Measurements from ENCODE around the gene SLC26A2. TPM values are rescaled to one million over a fixed set of nuclear protein-coding genes. Genes with fewer than 3 reads are reported as not detected.

Gene SLC26A2
- total and polyA plus RNA-seq, 2 donors (not counting 1 experiment from before 2014, with no cell fraction given), result 2.1 to 13.2 TPM

GRCh38 chr5:149915392-149916260 is 44.9 kb upstream of the SLC26A2 start:
- no peaks in the 10 kb centered on the region for H3K4me1 ChIP-seq (ENCODE audit: control insufficient read depth in 2 of 2, insufficient read depth in 2 of 2, low read length in 2 of 2)
- H3K4me3 ChIP-seq (ENCODE audit: control extremely low read depth in 1 of 5, extremely low read depth in 1 of 5, insufficient read depth in 1 of 5, low read depth in 2 of 5, low read length in 4 of 5), result no peak overlapping the region
- H3K27me3 ChIP-seq (replicated peaks in 1 of 4; ENCODE audit: control extremely low read depth in 1 of 4, control insufficient read depth in 3 of 4, insufficient read depth in 4 of 4, low read length in 3 of 4), result peaks cover 0 to 3% (median 0%) of the 10 kb centered on the region in 4 experiments
- Mint-ChIP-seq H3K27ac (no peak overlapping the region), H3K27me3 (peaks cover 19% of the 10 kb centered on the region), H3K9me3 (ENCODE audit: insufficient read depth) (no peaks in the 10 kb centered on the region), H3K4me3 (no peak overlapping the region), H3K4me1 (peaks cover 4% of the 10 kb centered on the region)
- ATAC-seq (ENCODE audit: low read depth) (no peak), DNase-seq (no peak)
- no peak overlapping the region for H3K9ac ChIP-seq (ENCODE audit: low read length)
- intact Hi-C loops (cut with micrococcal nuclease), result no loop called here
- no peaks in the 10 kb centered on the region for H3K36me3 ChIP-seq (replicated peaks in 1 of 2; ENCODE audit: control extremely low read depth in 1 of 2, control insufficient read depth in 1 of 2, extremely low read depth in 1 of 2, insufficient read depth in 2 of 2, low read length in 1 of 2)
- H2AFZ ChIP-seq (ENCODE audit: insufficient read depth, low read depth, low read length, poor library complexity, severe bottlenecking), result no peak overlapping the region
- CTCF ChIA-PET, result no interaction called here
- TF ChIP-seq CTCF (IDR thresholded peaks at IDR 0.05), result no peak
- TF ChIP-seq EZH2 (IDR thresholded peaks at IDR 0.05; ENCODE audit: borderline replicate concordance, insufficient read depth, low read depth, low read length, poor library complexity, severe bottlenecking), result no peak
- no peaks in the 10 kb centered on the region for H3K79me2 ChIP-seq (ENCODE audit: control insufficient read depth, insufficient read depth, low read length)
- no peak overlapping the region for H3K27ac ChIP-seq (ENCODE audit: low read length in 2 of 2)
- H3K4me2 ChIP-seq (replicated peaks; ENCODE audit: low read depth, low read length, poor library complexity, severe bottlenecking), result no peak overlapping the region
- no peaks in the 10 kb centered on the region for H3K9me3 ChIP-seq (ENCODE audit: control extremely low read depth in 1 of 3, control insufficient read depth in 2 of 3, insufficient read depth in 1 of 3, low read length in 2 of 3)
- POLR2A ChIA-PET, result no interaction called here
- H4K20me1 ChIP-seq (ENCODE audit: control insufficient read depth, insufficient read depth, low read length, poor library complexity, severe bottlenecking), result no peaks in the 10 kb centered on the region
- 93% methylated on average over 5 of the region's 7 CpGs for WGBS (ENCODE audit: insufficient coverage)

- intact Hi-C loops (cut with micrococcal nuclease), result no loop called here
- ChIA-PET CTCF (no interaction called here), POLR2A (no interaction called here)
- H3K4me3 Mint-ChIP-seq, result no peak overlapping the region
- Histone ChIP-seq H3K27ac (ENCODE audit: low read length in 2 of 2) (no peak overlapping the region), H4K20me1 (ENCODE audit: control insufficient read depth, insufficient read depth, low read length, poor library complexity, severe bottlenecking) (no peaks in the 10 kb centered on the region), H3K4me3 (ENCODE audit: control extremely low read depth in 1 of 5, extremely low read depth in 1 of 5, insufficient read depth in 1 of 5, low read depth in 2 of 5, low read length in 4 of 5) (no peak overlapping the region), H3K36me3 (replicated peaks in 1 of 2; ENCODE audit: control extremely low read depth in 1 of 2, control insufficient read depth in 1 of 2, extremely low read depth in 1 of 2, insufficient read depth in 2 of 2, low read length in 1 of 2) (no peaks in the 10 kb centered on the region), H3K9ac (ENCODE audit: low read length) (no peak overlapping the region), H2AFZ (ENCODE audit: insufficient read depth, low read depth, low read length, poor library complexity, severe bottlenecking) (no peak overlapping the region), H3K4me1 (ENCODE audit: control insufficient read depth in 2 of 2, insufficient read depth in 2 of 2, low read length in 2 of 2) (no peaks in the 10 kb centered on the region), H3K4me2 (replicated peaks; ENCODE audit: low read depth, low read length, poor library complexity, severe bottlenecking) (no peak overlapping the region), H3K27me3 (replicated peaks in 1 of 4; ENCODE audit: control extremely low read depth in 1 of 4, control insufficient read depth in 3 of 4, insufficient read depth in 4 of 4, low read length in 3 of 4) (peaks cover 0 to 1% (median 0%) of the 10 kb centered on the region in 4 experiments), H3K9me3 (ENCODE audit: control extremely low read depth in 1 of 3, control insufficient read depth in 2 of 3, insufficient read depth in 1 of 3, low read length in 2 of 3) (no peaks in the 10 kb centered on the region), H3K79me2 (ENCODE audit: control insufficient read depth, insufficient read depth, low read length) (no peaks in the 10 kb centered on the region)
- no peak for ATAC-seq (ENCODE audit: low read depth)
- no peak overlapping the region for H3K27ac Mint-ChIP-seq
- DNase-seq, result no peak
- 100% methylated on average over 5 of the region's 7 CpGs for WGBS (ENCODE audit: insufficient coverage)
- H3K4me1 Mint-ChIP-seq, result peaks cover 4% of the 10 kb centered on the region
- no peaks in the 10 kb centered on the region for H3K9me3 Mint-ChIP-seq (ENCODE audit: insufficient read depth)
- TF ChIP-seq EZH2 (IDR thresholded peaks at IDR 0.05; ENCODE audit: borderline replicate concordance, insufficient read depth, low read depth, low read length, poor library complexity, severe bottlenecking) (no peak), CTCF (IDR thresholded peaks at IDR 0.05) (no peak)
- H3K27me3 Mint-ChIP-seq, result peaks cover 19% of the 10 kb centered on the region
Measured at GRCh38 chr5:149916334-149917072, 44.1 kb upstream of the SLC26A2 start.

Data from B cell (primary cell).